Stimulated activated CD8-positive, alpha-beta memory T cell treated with anti-CD3 and anti-CD28 coated beads, Interleukin-4, amount 100 ng/mL, for 24 hours (primary cell): ENCODE measurements around the gene DLX6.
"Not testable (repeated sequence)": the region's sequence is repeated elsewhere in the genome, so short reads cannot be mapped to it uniquely, and the experiment has no call there.

Experiments
- DNase-seq: peaks from one replicate; pipeline ENCODE4 v3.0.0-alpha.2; 2020; ENCODE audit warnings: low read depth

DLX6 gene

DNA sequence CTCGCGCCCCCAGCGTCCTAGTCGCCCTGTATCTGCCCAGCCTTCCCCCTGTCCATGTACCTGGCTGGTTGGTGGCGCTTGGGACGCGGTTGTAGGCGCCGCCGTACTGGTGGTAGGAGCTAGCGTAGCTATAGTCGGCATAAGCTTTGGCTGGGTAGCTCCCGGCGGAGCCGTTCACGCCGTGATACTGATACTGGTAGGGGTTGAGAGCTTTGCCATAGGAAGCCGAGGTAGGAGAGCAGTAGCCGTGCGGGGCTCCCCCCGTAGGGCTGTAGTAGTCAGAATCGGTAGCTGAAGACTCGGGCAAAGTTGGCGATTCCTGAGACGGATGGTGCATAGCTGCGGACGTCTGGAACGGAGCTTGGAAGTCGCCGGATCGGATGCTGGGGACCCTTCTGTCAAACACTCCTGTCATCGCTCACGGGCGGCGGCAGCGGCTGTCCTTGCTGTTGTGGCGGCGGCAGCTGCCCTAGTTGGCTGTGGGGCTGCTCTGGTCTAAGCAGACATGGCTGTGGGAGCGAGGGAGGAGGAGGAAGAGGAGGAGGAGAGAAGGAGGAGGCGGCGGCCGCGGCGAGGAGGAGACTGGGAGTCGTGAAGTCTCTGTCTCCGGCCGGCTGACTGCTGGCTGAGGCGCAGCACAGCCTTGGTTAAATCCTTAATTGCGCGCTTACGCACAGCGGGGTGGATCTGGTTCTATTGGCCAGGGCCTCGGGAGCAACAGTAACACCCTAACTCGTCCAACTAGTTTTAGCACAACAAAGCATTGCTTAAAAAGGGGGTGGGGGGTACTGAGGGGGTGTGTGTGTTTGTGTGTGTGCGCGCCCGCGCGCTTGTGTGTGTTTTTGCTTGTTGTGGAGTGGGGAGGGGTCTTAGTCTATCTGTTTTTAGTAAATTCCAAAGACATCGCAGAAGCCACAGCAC is 19.1 kb downstream of the DLX6 start, which contains the start of gene DLX5:
TSS of gene DLX5 (minus strand) at position 623 of the 921 bp plus-strand sequence. CDS start at position 415, 208 bp downstream.
- DNase-seq, result no peak

DNA sequence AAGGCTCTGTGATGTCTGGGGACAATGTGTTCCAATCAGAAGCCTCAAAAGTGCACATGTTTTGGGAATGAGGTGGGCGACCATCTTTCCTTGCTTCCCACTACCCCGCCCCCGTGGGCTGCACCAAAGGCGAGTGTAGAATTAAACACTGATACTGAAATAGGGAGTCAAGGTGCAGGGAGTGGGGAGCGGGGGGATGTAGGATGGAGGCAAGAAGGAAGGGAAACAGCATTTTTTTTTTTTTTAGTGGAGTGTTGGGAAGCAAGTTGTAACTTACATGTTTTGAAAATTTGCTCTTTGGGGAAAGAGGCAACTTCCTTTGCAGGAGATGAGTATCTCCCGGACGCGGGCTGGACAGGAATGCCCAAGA is 19.8 kb downstream of the DLX6 start:
- DNase-seq, result no peak

GRCh38 chr7:97025983-97026714 is 20.8 kb downstream of the DLX6 start:
- no peak for DNase-seq

DNA sequence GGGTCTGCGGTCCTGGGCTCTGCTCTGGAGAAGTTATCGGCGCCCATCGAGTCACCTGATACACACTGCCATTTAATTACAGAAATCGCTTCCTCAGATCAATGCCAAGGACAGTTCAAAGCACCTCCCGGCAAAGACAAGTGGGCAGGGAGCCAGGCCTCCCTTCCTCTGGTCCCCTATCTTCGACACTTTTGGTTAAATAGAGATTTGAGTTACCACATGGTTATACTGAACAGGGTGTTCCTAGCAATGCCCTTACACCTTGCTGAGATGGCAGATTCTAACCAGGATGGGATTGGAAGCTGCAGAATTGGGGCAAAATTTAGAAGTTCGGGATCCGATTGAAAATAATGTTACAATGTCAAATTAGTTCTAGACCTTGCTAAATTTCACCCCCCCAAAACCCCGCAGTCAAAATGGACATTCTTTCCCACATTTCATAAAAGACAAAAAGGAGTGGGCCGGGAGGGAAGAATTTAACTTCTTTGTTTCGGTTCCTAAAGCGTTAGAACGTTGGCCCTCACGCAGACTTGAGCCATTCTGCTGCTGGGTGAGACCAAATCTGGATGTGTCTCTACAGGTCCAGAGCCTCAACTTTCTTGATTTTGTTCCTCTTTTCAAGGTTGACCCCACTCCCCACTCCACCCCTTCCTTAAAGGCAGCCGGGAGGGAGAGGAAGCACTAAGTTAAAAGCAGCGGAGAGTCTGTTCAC is 21.5 kb downstream of the DLX6 start:
- no peak for DNase-seq

DNA sequence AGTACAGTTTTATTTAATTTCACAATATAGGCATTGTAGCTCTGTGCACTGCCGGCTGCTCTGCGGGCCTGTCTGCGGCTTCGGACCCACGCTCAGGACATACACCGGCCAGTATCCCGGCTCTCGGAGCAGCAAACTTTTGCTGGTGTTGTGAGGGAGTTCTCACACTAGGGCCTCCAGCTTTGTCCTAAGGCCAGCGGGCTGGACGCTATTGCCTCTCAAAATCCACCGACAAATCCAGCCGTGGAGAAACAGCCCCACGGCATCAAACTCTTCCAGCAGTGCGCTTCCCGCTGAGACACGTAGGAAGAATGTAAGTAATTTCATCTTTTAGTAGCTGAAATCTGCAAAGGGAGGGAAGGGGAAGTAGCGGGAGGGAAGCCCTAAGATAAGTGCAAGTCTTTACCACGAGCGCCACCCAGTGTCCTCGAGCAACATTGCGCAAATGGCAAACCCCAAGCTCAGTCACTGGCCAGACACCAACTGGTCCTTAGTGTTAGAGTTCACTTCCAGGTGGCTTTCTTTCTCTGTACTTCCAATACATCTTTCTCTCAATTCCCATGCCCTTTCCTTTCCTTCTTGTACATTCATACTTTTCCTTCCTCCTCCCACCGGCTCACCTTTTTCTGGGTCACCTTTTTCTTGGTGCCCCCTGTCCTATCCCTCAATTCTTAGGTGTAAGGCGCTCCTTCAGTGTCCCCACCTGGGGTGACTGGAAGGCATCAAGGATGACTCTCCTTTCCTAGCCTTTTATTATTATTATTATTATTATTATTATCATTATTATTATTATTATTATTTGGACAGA is 22.3 kb downstream of the DLX6 start:
- peak; percentile 44 for DNase-seq

DNA sequence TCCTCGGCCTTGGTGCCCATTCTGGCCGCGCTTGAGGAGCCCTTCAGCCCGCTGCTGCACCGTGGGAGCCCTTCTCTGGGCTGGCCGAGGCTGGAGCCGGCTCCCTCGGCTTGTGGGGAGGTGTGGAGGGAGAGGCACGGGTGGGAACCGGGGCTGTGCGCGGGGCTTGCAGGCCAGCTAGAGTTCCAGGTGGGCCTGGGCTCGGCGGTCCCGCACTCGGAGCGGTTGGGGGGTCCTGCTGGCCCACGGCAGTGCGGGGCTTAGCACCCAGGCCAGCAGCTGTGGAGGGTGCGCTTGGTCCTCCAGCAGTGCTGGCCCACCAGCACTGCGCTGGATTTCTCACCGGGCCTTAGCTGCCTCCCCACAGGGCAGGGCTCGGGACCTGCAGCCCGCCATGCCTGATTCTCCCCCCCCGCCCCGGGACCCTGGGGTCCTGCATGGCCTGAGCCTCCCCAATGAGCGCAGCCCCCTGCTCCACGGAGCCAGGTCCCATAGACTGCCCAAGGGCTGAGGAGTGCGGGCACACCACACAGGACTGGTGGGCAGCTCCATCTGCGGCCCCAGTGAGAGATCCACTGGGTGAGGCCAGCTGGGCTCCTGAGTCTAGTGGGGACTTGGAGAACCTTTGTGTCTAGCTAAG is 29.0 kb downstream of the DLX6 start:
- DNase-seq, result not testable (repeated sequence)

- DNase-seq, result no peak
Measured at GRCh38 chr7:97039374-97040065, 34.2 kb downstream of the DLX6 start.

GRCh38 chr7:97043281-97043680 is 37.9 kb downstream of the DLX6 start:
- DNase-seq, result no peak
